Measurements from ENCODE around the gene TMOD1.

The TMOD1 gene

DNA sequence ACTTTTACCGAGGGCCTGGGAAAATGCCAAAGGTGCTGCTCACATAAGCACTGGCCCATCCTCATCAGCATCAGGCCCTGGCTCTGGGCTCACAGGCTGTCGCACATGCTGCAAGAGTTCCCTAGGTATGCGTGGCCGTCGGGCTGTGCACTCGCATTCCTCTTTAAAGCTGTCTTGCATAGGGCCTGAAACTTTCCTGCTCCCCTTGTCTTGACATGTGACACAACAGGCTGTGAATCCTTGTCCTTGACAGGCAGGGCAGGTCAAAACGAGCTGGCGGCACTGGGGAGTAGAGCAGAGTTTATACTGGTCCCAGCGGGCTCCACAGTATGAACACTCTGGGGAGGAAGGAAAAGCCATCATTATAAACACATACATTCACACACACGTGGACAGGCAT lies 101.0 kb downstream of the TMOD1 start:
- H3K9me3 ChIP-seq (ENCODE audit: low read length): no peaks in the 10 kb centered on the region
- TF ChIP-seq EZH2 (IDR thresholded peaks at IDR 0.05; ENCODE audit: borderline replicate concordance, low read length): no peak
- TF ChIP-seq, protein P1, sequence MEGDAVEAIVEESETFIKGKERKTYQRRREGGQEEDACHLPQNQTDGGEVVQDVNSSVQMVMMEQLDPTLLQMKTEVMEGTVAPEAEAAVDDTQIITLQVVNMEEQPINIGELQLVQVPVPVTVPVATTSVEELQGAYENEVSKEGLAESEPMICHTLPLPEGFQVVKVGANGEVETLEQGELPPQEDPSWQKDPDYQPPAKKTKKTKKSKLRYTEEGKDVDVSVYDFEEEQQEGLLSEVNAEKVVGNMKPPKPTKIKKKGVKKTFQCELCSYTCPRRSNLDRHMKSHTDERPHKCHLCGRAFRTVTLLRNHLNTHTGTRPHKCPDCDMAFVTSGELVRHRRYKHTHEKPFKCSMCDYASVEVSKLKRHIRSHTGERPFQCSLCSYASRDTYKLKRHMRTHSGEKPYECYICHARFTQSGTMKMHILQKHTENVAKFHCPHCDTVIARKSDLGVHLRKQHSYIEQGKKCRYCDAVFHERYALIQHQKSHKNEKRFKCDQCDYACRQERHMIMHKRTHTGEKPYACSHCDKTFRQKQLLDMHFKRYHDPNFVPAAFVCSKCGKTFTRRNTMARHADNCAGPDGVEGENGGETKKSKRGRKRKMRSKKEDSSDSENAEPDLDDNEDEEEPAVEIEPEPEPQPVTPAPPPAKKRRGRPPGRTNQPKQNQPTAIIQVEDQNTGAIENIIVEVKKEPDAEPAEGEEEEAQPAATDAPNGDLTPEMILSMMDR (IDR thresholded peaks at IDR 0.05; ENCODE audit: low read length): no peak
- H3K27me3 ChIP-seq (ENCODE audit: insufficient read depth, low read length): no peaks in the 10 kb centered on the region
- no peak overlapping the region for H3K9ac ChIP-seq (ENCODE audit: low read length)
- H3K4me1 ChIP-seq (ENCODE audit: insufficient read depth, low read length, severe bottlenecking): peaks cover 5% of the 10 kb centered on the region
- H3K4me2 ChIP-seq (ENCODE audit: low read length): no peak overlapping the region
- no peak overlapping the region for H2AFZ ChIP-seq (ENCODE audit: low read length)
- H3F3A ChIP-seq (ENCODE audit: insufficient read depth, low read length): no peaks in the 10 kb centered on the region
- no peak overlapping the region for H3K4me3 ChIP-seq (ENCODE audit: low read depth, low read length, poor library complexity, severe bottlenecking)
- H3K9me2 ChIP-seq (ENCODE audit: low read depth, low read length): no peaks in the 10 kb centered on the region
- peaks cover 56% of the 10 kb centered on the region for H3K36me3 ChIP-seq (ENCODE audit: insufficient read depth, low read length)
- no peak overlapping the region for H3K27ac ChIP-seq (ENCODE audit: low read depth, low read length, poor library complexity, severe bottlenecking)
- no peaks in the 10 kb centered on the region for H4K20me1 ChIP-seq (ENCODE audit: insufficient read depth, low read length)
- H3K79me2 ChIP-seq (ENCODE audit: insufficient read depth, low read length): no peaks in the 10 kb centered on the region

DNA sequence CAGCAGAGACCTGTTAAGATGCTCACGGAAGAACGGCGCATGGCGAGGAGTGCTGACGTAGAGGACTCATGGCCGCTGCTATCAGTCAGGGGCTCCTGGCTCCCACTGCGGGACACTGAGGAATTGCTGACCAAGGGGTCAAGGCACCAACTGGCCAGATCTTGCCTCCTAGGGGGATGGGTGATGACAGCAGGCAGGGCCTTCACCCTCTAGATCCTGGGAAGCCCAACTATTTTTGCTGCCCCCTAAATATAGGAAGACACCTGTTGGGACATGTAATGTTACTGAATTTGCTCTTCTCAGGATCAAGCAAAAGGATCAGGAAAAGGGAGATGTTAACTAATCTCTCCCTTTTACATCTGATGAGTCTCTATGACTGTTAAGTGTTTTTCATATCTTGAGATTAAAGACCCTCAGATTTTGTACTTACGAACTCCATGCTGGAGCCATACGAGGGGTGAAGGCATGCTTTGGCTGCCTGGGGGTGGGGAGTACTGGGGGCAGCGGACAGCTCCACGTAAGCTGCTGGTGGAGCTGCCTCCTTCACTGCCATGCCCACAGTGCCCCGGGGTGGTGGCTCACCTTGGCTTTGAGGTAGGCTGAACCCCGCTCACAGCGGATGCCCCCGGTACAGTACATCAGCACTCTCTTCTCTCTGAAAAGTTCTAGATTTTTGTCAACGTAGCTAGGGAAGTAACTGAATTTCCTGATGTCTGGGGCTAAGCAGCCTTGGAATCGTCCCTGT lies 103.6 kb downstream of the TMOD1 start:
- H3K9me2 ChIP-seq (ENCODE audit: low read depth, low read length): no peaks in the 10 kb centered on the region
- no peaks in the 10 kb centered on the region for H3K4me1 ChIP-seq (ENCODE audit: insufficient read depth, low read length, severe bottlenecking)
- no peaks in the 10 kb centered on the region for H3K27me3 ChIP-seq (ENCODE audit: insufficient read depth, low read length)
- no peak overlapping the region for H3K4me3 ChIP-seq (ENCODE audit: low read depth, low read length, poor library complexity, severe bottlenecking)
- H3F3A ChIP-seq (ENCODE audit: insufficient read depth, low read length): no peaks in the 10 kb centered on the region
- no peaks in the 10 kb centered on the region for H3K9me3 ChIP-seq (ENCODE audit: low read length)
- peaks cover 64% of the 10 kb centered on the region for H3K36me3 ChIP-seq (ENCODE audit: insufficient read depth, low read length)
- H3K27ac ChIP-seq (ENCODE audit: low read depth, low read length, poor library complexity, severe bottlenecking): no peak overlapping the region
- TF ChIP-seq EZH2 (IDR thresholded peaks at IDR 0.05; ENCODE audit: borderline replicate concordance, low read length): no peak
- TF ChIP-seq, protein P1 (IDR thresholded peaks at IDR 0.05; ENCODE audit: low read length): no peak
- H2AFZ ChIP-seq (ENCODE audit: low read length): no peak overlapping the region
- H3K9ac ChIP-seq (ENCODE audit: low read length): no peak overlapping the region
- H4K20me1 ChIP-seq (ENCODE audit: insufficient read depth, low read length): no peaks in the 10 kb centered on the region
- H3K4me2 ChIP-seq (ENCODE audit: low read length): no peak overlapping the region
- no peaks in the 10 kb centered on the region for H3K79me2 ChIP-seq (ENCODE audit: insufficient read depth, low read length)

DNA sequence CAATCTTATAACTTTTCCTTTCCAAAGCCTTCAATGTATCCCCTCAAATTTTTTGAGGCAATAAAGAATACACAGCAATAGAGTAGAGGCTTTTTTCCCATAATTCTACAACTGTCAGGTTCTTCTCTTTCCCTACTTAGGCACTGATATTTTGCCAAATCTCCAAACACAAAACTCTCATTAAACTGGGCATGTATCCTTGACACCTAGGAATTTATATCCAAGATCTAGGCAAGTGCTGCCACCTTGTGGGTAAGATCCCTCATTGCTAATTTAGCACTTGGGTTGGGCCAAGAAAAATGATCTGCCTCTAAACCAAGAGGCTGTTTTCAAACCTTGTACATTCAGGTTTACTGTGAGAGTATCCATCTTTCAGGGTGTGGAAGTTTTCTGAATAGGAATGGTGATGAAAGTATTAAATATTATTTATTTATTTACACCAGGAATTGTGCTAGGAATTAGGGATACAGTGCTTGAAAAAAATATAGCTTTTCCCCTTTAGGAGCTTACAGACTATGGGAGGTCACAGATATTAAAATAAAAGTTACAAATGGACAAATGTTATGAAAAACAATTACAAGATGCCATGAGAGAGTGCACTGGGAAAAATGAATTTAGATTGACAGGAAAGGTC lies 114.1 kb downstream of the TMOD1 start:
- H3K4me3 ChIP-seq (ENCODE audit: low read depth, low read length, poor library complexity, severe bottlenecking): no peak overlapping the region
- H4K20me1 ChIP-seq (ENCODE audit: insufficient read depth, low read length): no peaks in the 10 kb centered on the region
- H3K36me3 ChIP-seq (ENCODE audit: insufficient read depth, low read length): peaks cover 36% of the 10 kb centered on the region
- H3K27ac ChIP-seq (ENCODE audit: low read depth, low read length, poor library complexity, severe bottlenecking): no peak overlapping the region
- no peaks in the 10 kb centered on the region for H3K9me2 ChIP-seq (ENCODE audit: low read depth, low read length)
- no peaks in the 10 kb centered on the region for H3K9me3 ChIP-seq (ENCODE audit: low read length)
- no peaks in the 10 kb centered on the region for H3F3A ChIP-seq (ENCODE audit: insufficient read depth, low read length)
- no peaks in the 10 kb centered on the region for H3K27me3 ChIP-seq (ENCODE audit: insufficient read depth, low read length)
- no peak overlapping the region for H3K9ac ChIP-seq (ENCODE audit: low read length)
- no peak overlapping the region for H2AFZ ChIP-seq (ENCODE audit: low read length)
- no peak overlapping the region for H3K4me2 ChIP-seq (ENCODE audit: low read length)
- TF ChIP-seq, protein P1 (IDR thresholded peaks at IDR 0.05; ENCODE audit: low read length): peak; percentile 88
- no peak for TF ChIP-seq EZH2 (IDR thresholded peaks at IDR 0.05; ENCODE audit: borderline replicate concordance, low read length)
- H3K4me1 ChIP-seq (ENCODE audit: insufficient read depth, low read length, severe bottlenecking): no peaks in the 10 kb centered on the region
- H3K79me2 ChIP-seq (ENCODE audit: insufficient read depth, low read length): no peaks in the 10 kb centered on the region
